HFF-Myc (cell line): ENCODE data around the gene STAG1.
"Not testable (repeated sequence)": the region's sequence is repeated elsewhere in the genome, so short reads cannot be mapped to it uniquely, and the experiment has no call there.

Experiments
- DNase-seq: peaks from one replicate; pipeline ENCODE4 v3.0.0-alpha.2; 2011; ENCODE audit warnings: low read depth; ENCODE audit errors: extremely low read depth
- H3K4me3 ChIP-seq: replicated peaks from 2 replicates; pipeline ENCODE4 v1.5.1; 2011; ENCODE audit warnings: low read depth, mild to moderate bottlenecking, control low read depth, low read length
- TF ChIP-seq, protein P1 (sequence below): IDR thresholded peaks from 2 replicates; pipeline ENCODE4 v1.5.1; 2012; ENCODE audit warnings: mild to moderate bottlenecking, low read depth, low read length, control low read depth; ENCODE audit errors: missing control alignments

Gene STAG1

DNA sequence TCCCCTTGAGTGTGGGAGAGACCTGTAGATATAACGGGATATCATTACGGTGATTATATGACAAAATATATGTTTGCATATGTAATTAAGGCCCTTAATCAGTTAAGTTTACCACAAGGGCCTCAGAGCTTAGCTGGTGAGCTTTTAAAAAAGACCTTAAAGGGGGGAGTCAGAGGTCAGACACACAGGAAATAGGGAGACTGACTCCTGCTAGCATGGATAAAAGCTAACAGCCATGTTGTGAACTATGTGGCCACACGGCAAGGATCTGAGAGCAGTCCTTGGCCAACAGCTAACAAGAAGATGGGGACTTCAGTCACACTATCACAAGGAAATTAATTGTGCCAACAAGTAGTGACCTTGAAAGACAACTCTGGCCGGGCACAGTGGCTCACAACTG, 3.1 kb downstream of the STAG1 start:
- TF ChIP-seq, protein P1, sequence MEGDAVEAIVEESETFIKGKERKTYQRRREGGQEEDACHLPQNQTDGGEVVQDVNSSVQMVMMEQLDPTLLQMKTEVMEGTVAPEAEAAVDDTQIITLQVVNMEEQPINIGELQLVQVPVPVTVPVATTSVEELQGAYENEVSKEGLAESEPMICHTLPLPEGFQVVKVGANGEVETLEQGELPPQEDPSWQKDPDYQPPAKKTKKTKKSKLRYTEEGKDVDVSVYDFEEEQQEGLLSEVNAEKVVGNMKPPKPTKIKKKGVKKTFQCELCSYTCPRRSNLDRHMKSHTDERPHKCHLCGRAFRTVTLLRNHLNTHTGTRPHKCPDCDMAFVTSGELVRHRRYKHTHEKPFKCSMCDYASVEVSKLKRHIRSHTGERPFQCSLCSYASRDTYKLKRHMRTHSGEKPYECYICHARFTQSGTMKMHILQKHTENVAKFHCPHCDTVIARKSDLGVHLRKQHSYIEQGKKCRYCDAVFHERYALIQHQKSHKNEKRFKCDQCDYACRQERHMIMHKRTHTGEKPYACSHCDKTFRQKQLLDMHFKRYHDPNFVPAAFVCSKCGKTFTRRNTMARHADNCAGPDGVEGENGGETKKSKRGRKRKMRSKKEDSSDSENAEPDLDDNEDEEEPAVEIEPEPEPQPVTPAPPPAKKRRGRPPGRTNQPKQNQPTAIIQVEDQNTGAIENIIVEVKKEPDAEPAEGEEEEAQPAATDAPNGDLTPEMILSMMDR: no peak
- H3K4me3 ChIP-seq: no peak overlapping the region
- DNase-seq: no peak

DNA sequence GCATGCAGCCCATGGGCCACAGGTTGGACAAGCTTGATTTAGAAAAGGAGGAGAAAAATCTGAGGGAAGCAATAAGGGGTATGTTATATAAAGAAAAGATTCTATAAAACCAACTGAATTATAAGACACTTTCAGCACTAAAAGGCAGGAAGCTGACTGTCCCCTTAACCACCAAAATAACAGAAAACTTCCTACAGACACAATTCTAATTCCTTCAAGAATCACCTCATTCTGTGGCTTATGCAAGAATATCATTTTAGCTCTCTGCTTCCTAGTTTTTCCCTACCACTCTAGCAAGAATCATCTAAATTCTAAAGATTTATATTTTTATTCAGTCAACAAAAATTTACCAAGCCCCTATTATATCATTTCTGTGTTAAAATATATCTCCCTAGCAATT, 6.3 kb downstream of the STAG1 start:
- no peak overlapping the region for H3K4me3 ChIP-seq
- TF ChIP-seq, protein P1: no peak
- no peak for DNase-seq

DNA sequence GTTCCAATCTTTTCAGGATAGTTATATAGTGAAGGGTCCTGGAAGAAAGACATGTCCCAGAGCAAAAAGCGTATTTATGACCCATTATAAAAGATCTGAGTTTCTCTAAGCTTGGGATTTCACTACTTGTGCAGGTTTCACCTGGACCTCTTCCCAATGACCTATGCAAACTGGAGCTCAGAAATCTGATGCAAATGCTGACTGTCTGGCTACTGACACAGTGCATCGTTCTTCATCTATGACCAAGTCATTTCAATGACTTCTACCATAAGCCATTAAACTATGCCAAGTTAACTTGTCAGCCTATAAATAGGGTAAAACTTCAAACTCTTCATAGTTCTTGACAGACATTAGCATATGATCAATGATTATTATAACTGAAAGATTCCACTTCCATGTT, 11.1 kb downstream of the STAG1 start:
- TF ChIP-seq, protein P1: no peak
- no peak for DNase-seq
- no peak overlapping the region for H3K4me3 ChIP-seq

DNA sequence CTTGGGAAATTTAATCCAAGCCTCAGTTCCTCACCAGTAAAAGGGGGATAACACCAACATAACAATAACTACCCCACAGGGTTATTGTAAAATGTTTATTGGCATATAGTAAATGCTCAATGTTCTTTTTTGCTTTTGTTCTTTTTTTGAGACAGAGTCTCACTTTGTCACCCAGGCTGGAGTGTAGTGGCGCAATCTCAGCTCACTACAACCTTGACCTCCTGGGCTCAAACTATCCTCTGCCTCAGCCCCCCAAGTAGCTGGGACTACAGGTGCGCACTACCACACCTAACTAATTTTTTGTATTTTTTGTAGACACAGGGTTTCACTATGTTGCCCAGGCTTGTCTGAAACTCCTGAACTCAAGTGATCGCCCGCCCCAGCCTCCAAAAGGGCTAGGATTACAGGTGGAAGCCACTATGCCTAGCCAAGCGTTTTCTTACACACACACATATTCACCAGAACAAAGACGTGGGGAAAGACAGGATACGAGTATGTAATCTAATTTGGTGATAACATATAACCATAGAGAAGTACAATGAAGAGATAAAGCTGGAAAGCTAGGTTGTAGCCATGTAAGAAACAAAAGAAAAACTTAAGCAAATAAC, 11.7 kb downstream of the STAG1 start:
- no peak overlapping the region for H3K4me3 ChIP-seq
- DNase-seq: no peak
- TF ChIP-seq, protein P1: no peak

DNA sequence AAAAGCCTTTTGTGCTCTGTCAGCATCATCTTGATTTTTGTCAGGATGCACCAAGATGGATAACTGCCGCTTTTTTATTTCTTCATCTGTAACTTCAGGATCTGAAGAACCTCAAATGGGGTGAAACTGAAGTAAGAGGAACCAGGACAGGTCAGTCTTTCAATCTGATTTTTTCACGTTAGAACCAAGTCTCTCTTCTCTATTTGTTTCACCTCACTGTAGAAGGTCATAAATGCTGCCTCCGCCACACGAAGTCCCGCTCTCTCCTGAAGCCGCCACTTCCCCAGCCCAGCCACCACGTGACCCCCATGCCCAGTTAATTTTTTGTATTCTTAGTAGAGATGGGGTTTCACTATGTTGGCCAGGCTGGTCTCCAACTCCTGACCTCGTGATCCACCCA, 15.2 kb downstream of the STAG1 start:
- H3K4me3 ChIP-seq, DNase-seq: not testable (repeated sequence)

DNA sequence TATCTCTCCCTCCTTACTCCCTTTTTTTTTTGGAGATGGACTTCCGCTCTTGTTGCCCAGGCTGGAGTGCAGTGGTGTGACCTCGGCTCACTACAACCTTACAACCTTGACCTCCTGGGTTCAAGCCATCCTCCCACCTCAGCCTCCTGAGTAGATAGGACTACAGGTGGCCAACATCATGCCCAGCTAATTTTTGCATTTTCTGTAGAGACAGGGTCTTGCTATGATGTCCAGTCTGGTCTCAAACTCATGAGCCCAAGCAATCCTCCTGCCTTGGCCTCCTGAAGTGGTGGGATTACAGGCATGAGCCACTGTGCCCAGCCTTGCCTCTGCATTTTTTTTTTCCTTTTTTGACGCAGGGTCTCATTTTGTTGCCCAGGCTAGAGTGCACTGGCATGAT, 17.1 kb downstream of the STAG1 start:
- no peak for DNase-seq
- H3K4me3 ChIP-seq: no peak overlapping the region
- TF ChIP-seq, protein P1: no peak

DNA sequence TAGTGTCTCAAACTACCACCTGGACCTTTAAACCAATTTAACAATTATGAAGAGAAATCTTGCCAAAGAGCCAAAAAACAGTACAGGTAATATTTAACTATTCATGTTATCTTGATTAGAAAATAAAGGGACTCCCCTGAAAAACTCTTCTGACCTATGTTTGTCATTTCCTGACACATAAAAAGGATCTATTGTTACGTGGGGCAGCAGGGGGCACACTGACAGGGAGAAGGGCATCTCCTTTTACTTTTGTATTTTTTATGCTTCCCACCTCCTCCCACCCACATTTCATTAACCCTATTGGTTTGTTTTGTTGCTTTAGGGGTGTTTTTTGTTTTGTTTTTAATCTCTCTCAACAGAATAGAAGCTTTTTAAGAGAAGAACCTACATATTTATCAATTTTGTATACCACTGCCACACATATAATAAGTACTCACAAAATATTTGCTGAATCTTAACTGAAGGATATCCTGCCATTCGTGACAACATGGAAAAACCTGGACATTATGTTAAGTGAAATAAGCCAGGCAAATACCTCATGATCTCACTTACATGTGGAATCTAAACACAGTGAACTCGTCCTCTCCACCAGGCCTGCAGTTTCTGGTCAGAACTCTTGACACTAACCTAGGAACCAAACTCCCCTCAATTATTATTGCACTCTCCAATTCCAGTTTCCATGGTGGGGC, 17.7 kb downstream of the STAG1 start:
- TF ChIP-seq, protein P1: no peak
- DNase-seq: no peak
- H3K4me3 ChIP-seq: no peak overlapping the region
